NB4 (cell line): ENCODE results near the gene ZFP30.

Experiments used
- CTCF ChIP-seq: IDR thresholded peaks from one replicate; pipeline ENCODE4 v1.5.1; 2012; ENCODE audit warnings: low read depth, low read length
- MAX ChIP-seq: IDR thresholded peaks from 2 replicates; pipeline ENCODE4 v1.6.1; 2011; ENCODE audit warnings: low read depth, low read length
- MYC ChIP-seq: IDR thresholded peaks from 2 replicates; pipeline ENCODE4 v1.6.1; 2011; ENCODE audit warnings: low read depth, low read length
- POLR2A ChIP-seq: IDR thresholded peaks from 2 replicates; pipeline ENCODE4 v1.6.1; 2011; ENCODE audit warnings: mild to moderate bottlenecking; ENCODE audit not compliant: insufficient read length; ENCODE audit errors: extremely low read depth

GRCh38 chr19:37698216-37698615 is 43.0 kb upstream of the ZFP30 start:
- TF ChIP-seq CTCF: no peak
- TF ChIP-seq POLR2A: no peak
- TF ChIP-seq MAX: no peak
- no peak for TF ChIP-seq MYC
